Measurements from ENCODE around the gene AJAP1. TPM values are rescaled to one million over a fixed set of nuclear protein-coding genes. Genes with fewer than 3 reads are reported as not detected.

AJAP1 gene
- total and polyA plus RNA-seq, 2 of the 8 experiments (the other 6 are each of a cell fraction or from before 2014, with no cell fraction given) = 1.9 to 6.2 TPM

- TF ChIP-seq SAP30 (IDR thresholded peaks at IDR 0.05; ENCODE audit: insufficient read depth, insufficient replicate concordance, low read length) (no peak), KDM4A (IDR thresholded peaks at IDR 0.05; ENCODE audit: low read depth, low read length, severe bottlenecking) (no peak), HDAC6 (IDR thresholded peaks at IDR 0.05; ENCODE audit: low read depth, low read length) (no peak), CHD1 (IDR thresholded peaks at IDR 0.05; ENCODE audit: low read depth, low read length) (no peak), SRF (IDR thresholded peaks at IDR 0.05; ENCODE audit: low read depth, low read length) (no peak), TBP (IDR thresholded peaks at IDR 0.05; ENCODE audit: low read depth, low read length) (no peak), KDM5A (IDR thresholded peaks at IDR 0.05; ENCODE audit: low read length) (no peak)
Measured at GRCh38 chr1:4681026-4681425, 26.6 kb downstream of the AJAP1 start (continued).

Data from H1 (cell line).